Subcutaneous abdominal adipose tissue (tissue), 5 donors: ENCODE measurements around the gene ADAMTS16.

ENCODE experiments used
- H3K27ac ChIP-seq: one replicate; pipeline ENCODE4 v1.7.0; 2013; ENCODE audit warnings: low read depth, mild to moderate bottlenecking, inconsistent platforms, low read length, moderate library complexity
- H3K27me3 ChIP-seq, 5 donors: one replicate each; pipeline ENCODE4 v1.7.0; 2013; ENCODE audit warnings: low read length in 5 of 5, inconsistent platforms in 1 of 5; ENCODE audit not compliant: control insufficient read depth in 5 of 5, insufficient read depth in 4 of 5
- H3K36me3 ChIP-seq, 5 donors: one replicate each; pipeline ENCODE4 v1.7.0; 2013; ENCODE audit warnings: low read length in 5 of 5; ENCODE audit not compliant: control insufficient read depth in 5 of 5, insufficient read depth in 5 of 5
- H3K4me1 ChIP-seq, 5 donors: one replicate each; pipeline ENCODE4 v1.7.0; 2013; ENCODE audit warnings: low read length in 5 of 5, mild to moderate bottlenecking in 3 of 5, moderate library complexity in 1 of 5; ENCODE audit not compliant: control insufficient read depth in 5 of 5, insufficient read depth in 5 of 5
- H3K4me3 ChIP-seq, 5 donors: one replicate each; pipeline ENCODE4 v1.7.0; 2013; ENCODE audit warnings: low read length in 5 of 5, low read depth in 1 of 5
- H3K9ac ChIP-seq, 5 donors: one replicate each; pipeline ENCODE4 v1.7.0; 2013; ENCODE audit warnings: low read length in 5 of 5, mild to moderate bottlenecking in 4 of 5, moderate library complexity in 3 of 5
- H3K9me3 ChIP-seq, 5 donors: one replicate each; pipeline ENCODE4 v1.7.0; 2013; ENCODE audit warnings: low read length in 5 of 5; ENCODE audit not compliant: control insufficient read depth in 5 of 5
- donor health status: healthy.
- donor health status: healthy.
- donor health status: healthy.
- donor health status: healthy.
- donor health status: healthy.

The ADAMTS16 gene, protein sequence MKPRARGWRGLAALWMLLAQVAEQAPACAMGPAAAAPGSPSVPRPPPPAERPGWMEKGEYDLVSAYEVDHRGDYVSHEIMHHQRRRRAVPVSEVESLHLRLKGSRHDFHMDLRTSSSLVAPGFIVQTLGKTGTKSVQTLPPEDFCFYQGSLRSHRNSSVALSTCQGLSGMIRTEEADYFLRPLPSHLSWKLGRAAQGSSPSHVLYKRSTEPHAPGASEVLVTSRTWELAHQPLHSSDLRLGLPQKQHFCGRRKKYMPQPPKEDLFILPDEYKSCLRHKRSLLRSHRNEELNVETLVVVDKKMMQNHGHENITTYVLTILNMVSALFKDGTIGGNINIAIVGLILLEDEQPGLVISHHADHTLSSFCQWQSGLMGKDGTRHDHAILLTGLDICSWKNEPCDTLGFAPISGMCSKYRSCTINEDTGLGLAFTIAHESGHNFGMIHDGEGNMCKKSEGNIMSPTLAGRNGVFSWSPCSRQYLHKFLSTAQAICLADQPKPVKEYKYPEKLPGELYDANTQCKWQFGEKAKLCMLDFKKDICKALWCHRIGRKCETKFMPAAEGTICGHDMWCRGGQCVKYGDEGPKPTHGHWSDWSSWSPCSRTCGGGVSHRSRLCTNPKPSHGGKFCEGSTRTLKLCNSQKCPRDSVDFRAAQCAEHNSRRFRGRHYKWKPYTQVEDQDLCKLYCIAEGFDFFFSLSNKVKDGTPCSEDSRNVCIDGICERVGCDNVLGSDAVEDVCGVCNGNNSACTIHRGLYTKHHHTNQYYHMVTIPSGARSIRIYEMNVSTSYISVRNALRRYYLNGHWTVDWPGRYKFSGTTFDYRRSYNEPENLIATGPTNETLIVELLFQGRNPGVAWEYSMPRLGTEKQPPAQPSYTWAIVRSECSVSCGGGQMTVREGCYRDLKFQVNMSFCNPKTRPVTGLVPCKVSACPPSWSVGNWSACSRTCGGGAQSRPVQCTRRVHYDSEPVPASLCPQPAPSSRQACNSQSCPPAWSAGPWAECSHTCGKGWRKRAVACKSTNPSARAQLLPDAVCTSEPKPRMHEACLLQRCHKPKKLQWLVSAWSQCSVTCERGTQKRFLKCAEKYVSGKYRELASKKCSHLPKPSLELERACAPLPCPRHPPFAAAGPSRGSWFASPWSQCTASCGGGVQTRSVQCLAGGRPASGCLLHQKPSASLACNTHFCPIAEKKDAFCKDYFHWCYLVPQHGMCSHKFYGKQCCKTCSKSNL

DNA sequence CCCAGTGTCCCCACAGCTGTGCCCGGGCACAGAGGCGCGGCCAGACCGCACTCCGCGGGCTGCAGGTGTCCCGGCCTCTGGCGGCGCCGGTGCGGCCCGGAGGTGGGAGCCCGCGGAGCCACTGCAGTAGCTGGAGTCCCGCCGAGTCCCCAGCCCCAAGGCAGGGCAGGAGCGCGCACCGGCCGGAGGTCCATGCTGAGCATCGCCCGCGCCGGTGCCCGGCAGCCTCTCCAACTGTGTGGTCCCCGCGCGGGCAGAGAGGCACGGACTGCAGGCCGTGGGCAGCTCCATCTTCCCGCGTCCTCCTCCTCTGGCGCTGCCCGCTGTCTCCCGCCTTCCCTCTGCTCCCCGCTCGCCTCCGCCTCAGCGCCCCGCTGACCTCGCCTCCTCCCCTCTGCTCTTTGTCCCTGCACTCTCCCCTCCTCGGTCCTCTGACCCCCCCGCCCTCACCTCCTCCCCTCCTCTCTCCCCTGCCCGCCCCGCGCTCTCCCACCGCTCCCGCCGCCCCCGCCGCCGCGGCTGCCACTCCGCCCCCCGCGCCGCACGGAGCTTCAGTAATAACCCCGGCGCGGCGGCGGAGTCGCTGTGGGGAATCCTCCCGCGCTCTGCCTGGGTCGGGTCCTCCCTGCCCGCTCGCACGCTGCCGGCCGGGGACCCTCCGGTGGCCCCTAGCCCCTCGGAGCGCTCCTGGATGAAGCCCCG, at the start of gene ADAMTS16:
TSS of gene ADAMTS16 (plus strand) at position 554 of the 702 bp plus-strand sequence. CDS start at position 692, 138 bp downstream.
- H3K4me3 ChIP-seq, result peak within 1 kb of the TSS; percentile 16 to 66 (median 49)
- no peaks in the 10 kb centered on the region for H3K36me3 ChIP-seq
- H3K27ac ChIP-seq, result no peak within 1 kb of the TSS
- H3K9me3 ChIP-seq, result no peaks in the 10 kb centered on the region
- H3K27me3 ChIP-seq, result peaks cover 0 to 20% (median 18%) of the 10 kb centered on the region in 5 donors
- no peak within 1 kb of the TSS for H3K9ac ChIP-seq
- H3K4me1 ChIP-seq, result peaks cover 0 to 21% (median 20%) of the 10 kb centered on the region in 5 donors

DNA sequence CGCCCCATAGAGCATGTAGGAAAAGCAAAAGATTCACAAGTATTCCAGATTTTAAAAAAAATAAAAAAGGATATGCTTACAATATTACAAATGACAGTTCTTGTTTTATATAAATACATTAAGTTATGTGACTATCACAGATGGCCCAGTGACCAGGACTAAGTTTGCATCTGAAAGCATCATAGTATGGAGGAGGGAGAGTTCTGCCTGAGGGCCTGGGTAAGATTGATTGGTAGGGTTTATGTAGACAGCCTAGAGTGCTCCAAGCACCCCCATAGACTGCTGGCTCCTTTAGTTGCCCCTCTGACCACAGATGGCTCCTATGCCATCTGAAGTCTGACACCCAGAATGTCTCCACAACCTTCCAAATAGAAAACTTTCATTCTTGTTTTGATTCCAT, 48.0 kb upstream of the ADAMTS16 start:
- no peaks in the 10 kb centered on the region for H3K9me3 ChIP-seq
- H3K27me3 ChIP-seq, result no peaks in the 10 kb centered on the region
- no peaks in the 10 kb centered on the region for H3K4me1 ChIP-seq
- H3K27ac ChIP-seq, result no peak overlapping the region
- no peak overlapping the region for H3K9ac ChIP-seq
- H3K36me3 ChIP-seq, result no peaks in the 10 kb centered on the region
- no peak overlapping the region for H3K4me3 ChIP-seq

DNA sequence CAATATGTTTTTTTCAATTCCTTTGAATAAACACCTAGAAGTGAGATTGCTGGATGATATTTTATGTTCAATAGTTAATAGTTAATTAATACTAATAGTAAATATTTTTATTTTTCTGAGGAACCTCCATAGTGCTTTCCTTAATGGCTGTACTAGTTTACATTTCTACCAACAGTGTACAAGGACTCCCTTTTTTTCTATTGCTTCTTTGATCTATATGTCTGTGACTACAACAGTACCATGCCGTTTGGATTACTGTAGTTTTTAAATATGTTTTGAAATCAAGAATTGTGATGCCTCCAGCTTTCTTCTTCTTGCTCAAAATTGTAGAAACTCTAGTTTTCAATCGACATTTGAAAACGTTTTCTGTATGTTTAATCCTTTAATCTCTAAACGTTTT, 39.5 kb upstream of the ADAMTS16 start:
- Histone ChIP-seq H3K9me3 (peaks cover 0 to 7% (median 0%) of the 10 kb centered on the region in 5 donors), H3K9ac (no peak overlapping the region), H3K27me3 (no peaks in the 10 kb centered on the region), H3K4me1 (no peaks in the 10 kb centered on the region), H3K4me3 (no peak overlapping the region), H3K27ac (no peak overlapping the region), H3K36me3 (no peaks in the 10 kb centered on the region)

DNA sequence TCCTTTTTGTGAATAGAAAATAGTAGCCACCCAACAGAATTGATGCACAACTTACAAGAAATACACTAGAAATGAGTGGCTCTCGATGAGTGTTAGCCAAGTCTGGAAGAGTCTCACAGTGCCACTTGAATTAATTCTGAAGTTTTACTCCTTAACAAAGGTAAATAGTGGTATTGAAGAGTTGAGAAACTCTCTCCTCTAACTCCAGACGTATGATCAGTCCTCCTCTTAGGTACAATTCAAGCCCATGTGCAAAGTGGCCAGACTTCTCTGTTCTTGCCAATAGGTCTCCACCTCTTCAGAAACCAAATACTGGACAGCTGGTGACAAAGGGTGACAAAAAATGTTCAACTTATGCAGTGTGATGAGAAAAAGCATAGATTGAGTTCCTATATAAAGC, 38.5 kb upstream of the ADAMTS16 start:
- H3K9me3 ChIP-seq, result peaks cover 0 to 7% (median 0%) of the 10 kb centered on the region in 5 donors
- H3K4me1 ChIP-seq, result no peaks in the 10 kb centered on the region
- H3K4me3 ChIP-seq, result no peak overlapping the region
- H3K27ac ChIP-seq, result no peak overlapping the region
- no peaks in the 10 kb centered on the region for H3K27me3 ChIP-seq
- H3K36me3 ChIP-seq, result no peaks in the 10 kb centered on the region
- no peak overlapping the region for H3K9ac ChIP-seq

DNA sequence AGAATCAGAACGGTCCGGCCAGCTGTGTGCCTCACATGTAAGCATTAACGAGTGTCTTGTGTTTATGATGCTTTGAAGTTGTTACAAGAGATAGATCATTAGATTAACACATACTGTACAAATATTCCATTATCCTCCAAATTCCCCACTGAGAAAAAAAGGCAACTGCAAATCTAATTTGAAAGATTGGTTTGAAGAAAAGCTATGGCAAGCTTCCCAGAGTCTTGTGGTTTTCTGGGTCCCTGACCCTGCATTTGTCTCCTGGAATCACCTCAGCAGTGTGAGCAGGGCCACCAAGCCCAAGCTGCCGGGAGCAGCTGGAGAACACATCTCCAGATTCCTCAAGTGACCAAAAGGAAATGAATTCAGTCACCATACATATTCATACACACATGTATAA, 36.9 kb upstream of the ADAMTS16 start:
- H3K27me3 ChIP-seq, result no peaks in the 10 kb centered on the region

DNA sequence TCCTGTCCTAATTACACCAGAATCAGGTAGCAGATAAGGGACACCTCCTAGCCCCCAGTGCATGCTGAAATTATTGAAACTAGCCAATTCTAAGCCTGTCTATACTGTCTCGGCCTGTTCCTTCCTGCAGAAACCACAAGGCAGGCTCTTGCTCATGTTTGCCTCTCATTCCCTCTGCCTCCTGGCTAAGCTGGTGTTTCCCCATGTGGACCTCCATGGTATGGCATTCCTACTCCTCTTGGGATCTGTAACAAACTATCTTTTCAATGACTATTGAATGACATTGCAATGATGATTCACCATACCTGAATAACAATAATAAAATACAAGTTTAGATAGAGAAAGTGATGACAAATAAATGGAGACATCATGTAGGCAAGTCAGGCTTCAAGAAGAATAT, 35.6 kb upstream of the ADAMTS16 start:
- peaks cover 0 to 3% (median 0%) of the 10 kb centered on the region in 5 donors for H3K9me3 ChIP-seq
- no peaks in the 10 kb centered on the region for H3K27me3 ChIP-seq
- no peaks in the 10 kb centered on the region for H3K36me3 ChIP-seq
- no peaks in the 10 kb centered on the region for H3K4me1 ChIP-seq
- H3K27ac ChIP-seq, result no peak overlapping the region
- no peak overlapping the region for H3K4me3 ChIP-seq
- no peak overlapping the region for H3K9ac ChIP-seq

More for the DNA sequence above, 36.9 kb upstream of the ADAMTS16 start:
- Histone ChIP-seq H3K27ac (no peak overlapping the region), H3K9me3 (peaks cover 0 to 7% (median 0%) of the 10 kb centered on the region in 5 donors), H3K36me3 (no peaks in the 10 kb centered on the region), H3K9ac (no peak overlapping the region), H3K4me1 (no peaks in the 10 kb centered on the region), H3K4me3 (no peak overlapping the region)

DNA sequence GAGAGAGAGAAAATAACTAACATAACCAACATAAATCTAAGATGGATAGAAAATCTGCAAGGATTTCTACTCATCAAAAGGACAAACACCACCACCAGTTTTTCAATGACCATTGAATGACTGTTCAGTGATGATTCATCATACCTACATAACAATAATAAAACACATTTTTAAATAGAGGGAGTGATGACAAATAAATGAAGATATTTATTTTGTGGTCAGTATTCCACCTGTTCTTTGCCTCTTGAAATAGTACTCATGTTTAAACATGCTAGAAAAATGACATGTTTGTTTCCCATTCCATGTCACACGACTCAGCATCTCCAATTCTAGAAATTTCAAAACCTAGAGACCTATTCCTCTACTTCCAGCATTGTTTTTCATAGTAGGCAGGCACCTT, 34.6 kb upstream of the ADAMTS16 start:
- Histone ChIP-seq H3K36me3 (no peaks in the 10 kb centered on the region), H3K9me3 (peaks cover 0 to 3% (median 0%) of the 10 kb centered on the region in 5 donors), H3K4me1 (no peaks in the 10 kb centered on the region), H3K4me3 (no peak overlapping the region), H3K27me3 (no peaks in the 10 kb centered on the region), H3K9ac (no peak overlapping the region), H3K27ac (no peak overlapping the region)

DNA sequence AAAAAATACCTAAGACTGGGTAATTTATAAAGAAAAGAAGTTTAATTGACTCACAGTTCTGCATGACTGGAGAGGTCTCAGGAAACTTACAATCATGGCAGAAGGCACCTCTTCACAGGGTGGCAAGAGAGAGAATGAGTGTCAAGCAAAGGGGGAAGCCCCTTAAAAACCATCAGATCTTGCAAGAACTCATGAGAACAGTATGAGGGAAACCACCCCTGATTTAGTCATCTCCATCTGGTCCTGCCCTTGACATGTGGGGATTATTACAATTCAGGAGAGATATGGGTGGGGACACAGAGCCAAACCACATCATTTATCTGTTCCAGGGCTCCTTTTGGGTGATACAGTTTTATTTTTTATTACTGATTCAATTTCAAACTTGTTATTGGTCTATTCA, 23.2 kb upstream of the ADAMTS16 start:
- Histone ChIP-seq H3K27ac (no peak overlapping the region), H3K9ac (no peak overlapping the region), H3K27me3 (peaks cover 0 to 2% (median 0%) of the 10 kb centered on the region in 5 donors), H3K9me3 (peaks cover 0 to 5% (median 5%) of the 10 kb centered on the region in 5 donors), H3K4me3 (no peak overlapping the region), H3K4me1 (no peaks in the 10 kb centered on the region), H3K36me3 (no peaks in the 10 kb centered on the region)

DNA sequence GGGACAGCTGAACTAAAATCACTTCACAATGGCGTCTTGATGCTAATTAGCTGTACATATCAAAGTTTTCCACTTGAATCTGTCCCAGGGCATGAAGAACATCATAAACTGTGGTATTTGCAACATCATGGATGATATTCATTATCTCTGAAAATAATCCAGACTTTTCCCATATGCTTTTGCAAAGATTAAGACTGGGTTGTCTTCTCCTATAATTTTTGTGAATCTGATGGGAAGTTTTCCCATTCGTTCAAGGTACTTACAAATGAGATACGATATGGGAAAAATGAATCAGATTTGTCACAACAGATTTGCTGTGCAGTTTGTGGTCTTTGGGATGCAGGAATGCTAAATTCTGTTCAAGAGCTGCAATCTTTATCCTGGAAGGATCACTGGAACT, 17.4 kb upstream of the ADAMTS16 start:
- H3K4me1 ChIP-seq, result no peaks in the 10 kb centered on the region
- no peak overlapping the region for H3K4me3 ChIP-seq
- peaks cover 0 to 5% (median 3%) of the 10 kb centered on the region in 5 donors for H3K9me3 ChIP-seq
- H3K36me3 ChIP-seq, result no peaks in the 10 kb centered on the region
- peaks cover 0 to 2% (median 0%) of the 10 kb centered on the region in 5 donors for H3K27me3 ChIP-seq
- H3K9ac ChIP-seq, result no peak overlapping the region
- H3K27ac ChIP-seq, result no peak overlapping the region
